NCI-H1048 (cell line): Measurements from ENCODE around the gene RCC1.
"Not testable (repeated sequence)": the region's sequence is repeated elsewhere in the genome, so short reads cannot be mapped to it uniquely, and the experiment has no call there.

ENCODE experiments used
- DNase-seq: peaks from one replicate; lab custom pipeline; 2025; lab: John Stamatoyannopoulos, UW

The RCC1 gene

DNA sequence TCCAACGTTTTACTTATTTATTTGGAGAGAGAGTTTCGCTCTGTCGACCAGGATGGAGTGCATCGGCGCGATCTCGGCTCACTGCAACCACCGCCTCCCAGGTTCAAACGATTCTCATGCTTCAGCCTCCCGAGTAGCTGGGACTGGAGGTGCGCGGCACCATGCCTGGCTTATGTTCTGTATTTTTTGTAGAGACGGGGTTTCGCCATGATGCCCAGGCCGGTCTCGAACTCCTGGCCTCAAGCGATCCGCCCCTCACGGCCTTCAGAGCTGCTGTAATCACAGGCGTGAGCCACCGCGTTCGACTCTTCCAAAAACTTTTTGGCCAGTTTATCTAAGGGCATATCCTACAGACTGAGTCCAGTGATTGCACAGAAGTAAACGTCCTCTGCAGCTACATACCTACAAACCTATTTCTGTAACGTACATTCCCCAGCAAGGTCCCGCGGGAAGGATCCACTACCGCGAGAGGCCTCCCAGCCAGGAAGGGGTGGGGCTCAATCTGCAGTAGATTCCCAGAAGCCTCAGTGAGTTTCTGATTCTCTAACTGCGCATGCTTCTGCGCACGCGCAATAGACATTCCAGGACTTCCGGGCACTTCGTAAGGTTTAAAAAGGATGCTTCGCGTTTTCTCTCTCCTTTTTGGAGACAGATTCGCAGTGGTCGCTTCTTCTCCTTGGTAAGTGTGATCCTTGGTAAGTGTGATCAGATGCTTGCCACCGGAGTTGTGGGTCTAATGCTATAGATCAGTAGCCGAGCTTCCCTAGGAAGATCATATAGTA, at the start of gene RCC1:
TSS of gene RCC1 (plus strand) at position 638 of the 782 bp plus-strand sequence. CDS start 23,824 bp downstream, outside the sequence.
- peak; percentile 97 for DNase-seq

DNA sequence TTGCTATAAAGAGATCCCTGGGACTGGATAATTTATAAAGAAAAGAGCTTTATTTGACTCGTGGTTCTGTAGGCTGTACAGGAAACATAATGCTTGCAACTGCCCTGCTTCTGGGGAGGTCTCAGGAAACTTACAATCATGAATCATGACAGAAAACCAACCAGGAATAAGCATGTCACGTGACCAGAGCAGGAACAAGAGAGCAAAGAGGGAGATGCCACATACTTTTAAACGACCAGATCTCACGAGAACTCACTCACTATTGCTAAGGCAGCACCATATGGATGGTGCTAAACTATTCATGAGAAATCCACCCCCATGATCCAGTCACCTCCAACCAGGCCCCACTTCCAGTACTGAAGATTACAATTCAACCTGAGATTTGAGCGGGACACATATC, 49.8 kb upstream of the RCC1 start:
- no peak for DNase-seq

- no peak for DNase-seq
Observed at GRCh38 chr1:28457678-28458077, 48.2 kb upstream of the RCC1 start.

DNA sequence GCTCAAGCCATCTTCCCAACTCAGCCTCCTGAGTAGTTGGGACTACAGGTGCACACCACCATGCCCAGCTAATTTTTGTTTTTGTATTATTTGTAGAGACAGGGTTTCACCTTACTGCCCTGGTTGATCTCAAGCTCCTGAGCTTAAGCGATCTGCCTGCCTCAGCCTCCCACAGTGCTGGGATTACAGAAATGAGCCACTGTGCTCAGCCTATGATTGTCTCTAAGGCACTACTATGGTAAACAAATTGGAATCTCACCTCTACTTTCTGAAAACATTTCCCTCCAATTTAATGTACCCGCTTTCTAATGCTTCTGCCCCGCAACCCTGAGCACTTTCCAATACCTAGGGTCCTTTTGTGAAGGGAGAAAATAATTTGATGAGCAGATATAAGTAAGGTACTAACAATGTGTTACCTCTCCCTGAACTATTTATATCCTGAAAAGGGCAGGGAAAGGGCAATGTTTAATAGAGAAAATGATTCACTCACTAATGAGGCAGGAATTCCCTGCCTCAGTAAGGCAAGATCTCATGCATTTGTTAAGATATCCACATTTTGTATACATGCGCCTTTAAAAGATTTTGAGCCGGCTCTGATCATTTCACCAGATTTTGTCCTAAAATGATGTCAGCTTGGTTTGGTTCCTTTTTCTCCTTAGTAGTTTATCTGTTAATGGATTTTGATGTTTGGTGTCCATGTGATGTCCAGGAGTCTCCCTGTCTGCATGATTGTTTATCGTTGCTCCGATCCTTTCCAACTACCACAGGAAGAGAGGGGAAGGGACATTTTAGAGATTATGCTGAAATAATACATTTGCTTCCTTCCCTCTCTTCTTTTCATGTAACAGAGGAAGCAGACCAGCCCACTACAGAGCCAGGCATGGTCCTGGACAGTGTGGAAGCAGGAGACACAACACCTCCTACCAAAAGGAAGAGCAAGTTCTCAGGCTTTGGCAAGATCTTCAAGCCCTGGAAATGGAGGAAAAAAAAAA, 47.3 kb upstream of the RCC1 start:
- DNase-seq, result no peak

DNA sequence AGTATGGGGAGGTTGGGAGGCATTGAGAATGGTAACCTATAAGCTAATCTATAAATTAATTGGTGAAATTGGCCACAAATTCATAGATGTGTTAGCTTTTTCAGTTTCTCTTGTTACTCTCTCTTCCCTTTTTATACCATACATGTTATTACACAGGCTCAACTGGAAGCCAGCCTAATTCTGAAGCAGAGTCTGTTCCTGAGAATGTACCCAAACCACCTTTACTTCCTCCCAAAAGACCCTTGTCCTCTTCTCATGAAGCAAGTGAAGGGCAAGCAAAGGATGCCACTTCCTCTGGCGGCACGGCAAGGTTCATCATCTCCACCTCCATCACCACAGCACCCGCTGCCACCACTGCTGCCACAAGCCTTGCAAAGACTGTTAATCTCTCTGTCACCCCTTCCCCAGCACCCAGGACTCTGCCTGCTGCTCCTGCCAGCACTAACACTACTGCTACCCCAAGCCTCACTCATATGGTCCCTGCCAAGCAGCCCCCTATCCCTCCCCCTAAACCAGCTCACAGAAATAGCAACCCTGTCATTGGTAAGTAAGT, 39.5 kb upstream of the RCC1 start:
- no peak for DNase-seq

GRCh38 chr1:28470146-28470545, 35.7 kb upstream of the RCC1 start:
- no peak for DNase-seq

DNA sequence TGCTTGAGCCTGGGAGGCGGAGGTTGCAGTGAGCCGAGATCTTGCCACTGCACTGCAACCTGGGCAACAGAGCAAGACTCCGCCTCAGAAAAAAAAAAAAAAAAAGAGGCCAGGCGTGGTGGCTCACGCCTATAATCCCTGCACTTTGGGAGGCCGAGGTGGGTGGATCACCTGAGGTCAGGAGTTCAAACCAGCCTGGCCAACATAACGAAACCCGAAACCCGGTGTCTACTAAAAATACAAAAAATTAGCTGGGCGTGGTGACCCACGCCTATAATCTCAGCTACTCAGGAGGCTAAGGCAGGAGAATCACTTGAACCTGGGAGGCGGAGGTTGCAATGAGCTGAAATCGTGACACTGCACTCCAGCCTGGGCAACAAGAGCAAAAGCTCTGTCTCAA, 26.3 kb upstream of the RCC1 start:
- DNase-seq, result not testable (repeated sequence)

GRCh38 chr1:28480308-28480707, 25.5 kb upstream of the RCC1 start:
- no peak for DNase-seq

DNA sequence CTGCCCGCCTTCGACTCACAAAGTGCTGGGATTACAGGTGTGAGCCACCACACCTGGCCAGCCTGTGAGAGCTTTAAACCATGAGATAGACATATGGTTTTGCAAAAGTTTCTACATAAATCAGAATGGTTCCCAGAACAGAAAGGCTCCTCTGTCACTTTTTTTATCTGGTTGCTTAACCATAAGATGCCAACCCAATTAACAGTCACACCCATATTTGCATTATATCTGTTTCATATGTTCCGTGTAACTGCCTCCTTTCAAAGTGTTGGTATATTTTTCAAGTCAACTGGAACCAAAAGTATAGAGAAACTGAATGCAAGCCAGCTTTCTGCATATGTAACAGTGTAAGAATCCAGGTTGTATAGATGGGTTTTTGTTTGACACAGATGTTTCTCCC, 23.7 kb upstream of the RCC1 start:
- no peak for DNase-seq

- no peak for DNase-seq
Observed at GRCh38 chr1:28482702-28483101, 23.1 kb upstream of the RCC1 start.

DNA sequence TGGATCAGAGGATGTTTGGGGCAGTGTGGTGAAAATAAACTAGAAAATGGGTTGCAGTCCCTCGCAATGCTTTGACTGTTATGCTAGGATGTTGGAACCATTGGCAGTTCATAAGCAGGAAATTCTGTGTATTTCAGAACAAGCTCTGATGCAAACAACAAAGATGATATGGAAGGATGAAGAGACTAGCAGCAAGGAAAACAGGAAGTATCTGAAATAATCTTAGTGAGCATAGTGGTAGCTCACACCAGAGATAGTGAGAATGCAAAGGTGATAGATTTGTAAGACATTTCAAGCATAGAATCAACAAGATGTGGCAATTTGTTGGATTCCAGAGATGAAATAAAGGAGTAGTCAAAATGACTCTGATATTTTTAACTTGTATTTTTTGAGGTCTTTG, 11.1 kb upstream of the RCC1 start:
- no peak for DNase-seq

DNA sequence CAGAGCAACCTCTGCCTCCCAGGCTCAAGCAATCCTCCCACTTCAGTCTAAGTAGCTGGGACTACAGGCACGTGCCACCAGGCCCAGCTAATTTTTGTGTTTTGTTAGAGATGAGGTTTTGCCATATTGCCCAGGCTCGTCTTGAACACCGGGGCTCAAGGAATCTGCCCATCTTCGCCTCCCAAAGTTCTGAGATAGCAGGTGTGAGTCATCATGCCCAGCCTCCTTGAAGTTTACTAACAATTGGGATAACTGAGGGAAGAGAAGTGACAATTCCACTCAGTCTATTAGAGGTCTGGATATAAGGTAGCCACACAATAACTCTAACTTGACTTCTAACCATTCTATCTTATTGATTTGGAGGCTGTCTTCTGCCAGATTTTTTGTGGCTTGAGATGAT, 6.3 kb upstream of the RCC1 start:
- no peak for DNase-seq

- no peak for DNase-seq
Observed at GRCh38 chr1:28501925-28502324, 3.9 kb upstream of the RCC1 start.

DNA sequence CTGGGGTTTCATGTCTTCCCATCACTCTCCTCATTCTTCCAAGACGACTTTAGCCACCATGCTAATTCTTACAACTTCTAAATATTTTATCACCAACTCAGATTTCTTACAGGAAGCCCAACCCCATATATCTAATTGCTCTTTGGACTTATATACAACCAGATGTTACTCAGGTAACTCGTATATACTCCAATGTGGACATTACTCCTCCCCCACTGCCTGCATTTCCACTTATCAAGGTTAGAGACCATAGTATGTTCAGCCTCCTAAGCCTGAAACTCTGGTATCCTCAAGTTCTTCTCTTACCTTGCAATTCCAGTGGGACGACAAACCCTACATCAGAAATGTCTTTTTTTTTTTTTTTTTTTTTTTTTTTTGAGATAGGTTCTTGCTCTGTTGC, 2.7 kb upstream of the RCC1 start:
- no peak for DNase-seq

DNA sequence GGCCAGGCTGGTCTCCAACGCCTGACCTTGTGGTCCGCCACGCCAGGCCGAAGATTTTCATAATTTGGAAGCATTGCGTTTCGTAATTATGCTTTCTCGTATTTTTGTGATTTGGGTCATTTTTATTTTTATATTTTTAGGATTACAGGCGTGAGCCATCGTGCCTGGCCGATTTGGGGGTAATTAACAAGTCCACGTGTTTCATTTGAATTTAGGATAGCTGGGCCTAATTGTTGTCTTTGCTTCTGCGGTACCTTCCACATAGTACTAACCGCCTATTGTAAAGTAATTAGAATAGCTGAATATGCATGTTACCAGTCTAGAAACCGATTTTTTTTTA, 1.0 kb downstream of the RCC1 start:
- no peak for DNase-seq

DNA sequence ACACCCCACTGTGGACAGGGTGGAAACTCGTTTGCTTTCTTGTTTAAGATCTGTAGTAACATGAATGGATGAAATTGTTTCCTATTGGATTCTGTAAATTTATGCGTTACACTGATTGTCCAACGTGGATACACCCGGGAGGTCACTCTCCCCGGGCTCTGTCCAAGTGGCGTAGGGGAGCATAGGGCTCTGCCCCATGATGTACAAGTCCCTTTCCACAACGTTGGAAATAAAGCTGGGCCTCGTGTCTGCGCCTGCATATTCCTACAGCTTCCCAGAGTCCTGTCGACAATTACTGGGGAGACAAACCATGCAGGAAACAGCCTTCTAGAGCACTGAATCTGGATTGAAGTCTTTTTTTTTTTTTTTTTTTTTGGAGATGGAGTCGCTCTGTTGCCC, 1.4 kb downstream of the RCC1 start:
- no peak for DNase-seq

- no peak for DNase-seq
Observed at GRCh38 chr1:28507646-28508434, 2.0 kb downstream of the RCC1 start.

DNA sequence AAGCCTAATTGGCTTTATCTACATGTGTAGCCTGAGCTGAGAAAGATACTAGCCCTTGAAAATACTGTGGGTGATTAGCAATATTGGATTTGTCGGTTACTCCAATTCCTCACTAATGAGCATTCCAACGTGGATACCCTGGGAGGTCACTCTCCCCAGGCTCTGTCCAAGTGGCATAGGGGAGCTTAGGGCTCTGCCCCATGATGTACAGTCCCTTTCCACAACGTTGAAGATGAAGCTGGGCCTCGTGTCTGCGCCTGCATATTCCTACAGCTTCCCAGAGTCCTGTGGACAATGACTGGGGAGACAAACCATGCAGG, 2.6 kb downstream of the RCC1 start:
- DNase-seq, result no peak

- no peak for DNase-seq
Observed at GRCh38 chr1:28509705-28510272, 3.9 kb downstream of the RCC1 start.

DNA sequence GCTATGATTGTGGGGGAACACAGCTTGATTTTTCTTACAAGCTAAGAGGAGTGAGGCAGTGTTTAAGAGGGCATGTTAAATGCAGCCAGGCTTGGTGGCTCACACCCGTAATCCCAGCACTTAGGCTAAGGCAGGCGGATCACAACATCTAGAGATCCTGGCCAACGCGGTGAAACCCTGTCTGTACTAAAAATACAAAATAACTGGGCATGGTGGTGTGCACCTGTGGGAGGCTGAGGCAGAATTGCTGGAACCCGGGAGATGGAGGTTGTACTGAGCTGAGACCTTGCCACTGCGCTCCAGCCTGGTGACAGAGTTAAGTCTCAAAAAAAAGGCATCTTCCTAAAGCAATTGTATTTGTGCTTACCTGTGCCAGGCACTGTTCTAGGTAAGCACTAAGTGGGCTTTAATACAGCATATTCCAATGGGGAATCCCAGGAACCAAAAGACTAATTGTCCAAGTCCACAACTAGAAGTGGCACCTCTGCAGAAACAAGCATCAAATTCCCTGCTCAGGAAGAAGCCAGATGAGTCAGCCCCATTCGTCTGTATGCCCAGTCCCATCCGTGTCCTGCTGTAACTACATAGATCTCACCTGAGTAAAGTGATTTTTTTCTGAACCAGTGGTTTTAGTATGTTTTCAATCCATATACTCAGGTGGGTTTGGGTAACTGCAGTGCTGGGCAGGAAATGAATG, 4.6 kb downstream of the RCC1 start:
- DNase-seq, result no peak

DNA sequence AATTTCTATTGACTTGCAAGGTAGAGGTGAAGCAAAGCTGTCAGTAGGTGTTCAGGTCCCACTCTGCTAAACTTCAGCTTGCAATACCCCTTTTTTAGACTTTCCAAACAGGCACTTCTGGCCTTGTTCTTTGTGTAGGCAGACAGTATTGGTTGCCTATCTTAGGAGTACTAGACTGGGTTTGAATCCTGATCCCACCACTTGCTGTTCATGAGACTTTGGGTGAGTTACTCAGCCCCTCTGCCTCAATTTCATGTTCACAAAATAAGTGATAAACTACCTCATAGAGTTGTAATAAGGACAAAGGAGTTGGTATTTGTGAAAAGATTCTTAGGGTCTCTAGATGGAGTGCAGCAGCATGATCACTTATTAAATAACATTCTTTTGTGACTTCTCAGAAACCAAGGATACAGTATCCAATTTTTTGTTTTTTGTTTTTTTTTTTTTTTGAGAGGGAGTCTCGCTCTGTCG, 5.2 kb downstream of the RCC1 start:
- no peak for DNase-seq
